ENCODE data around the gene GYPC.

The GYPC gene

DNA sequence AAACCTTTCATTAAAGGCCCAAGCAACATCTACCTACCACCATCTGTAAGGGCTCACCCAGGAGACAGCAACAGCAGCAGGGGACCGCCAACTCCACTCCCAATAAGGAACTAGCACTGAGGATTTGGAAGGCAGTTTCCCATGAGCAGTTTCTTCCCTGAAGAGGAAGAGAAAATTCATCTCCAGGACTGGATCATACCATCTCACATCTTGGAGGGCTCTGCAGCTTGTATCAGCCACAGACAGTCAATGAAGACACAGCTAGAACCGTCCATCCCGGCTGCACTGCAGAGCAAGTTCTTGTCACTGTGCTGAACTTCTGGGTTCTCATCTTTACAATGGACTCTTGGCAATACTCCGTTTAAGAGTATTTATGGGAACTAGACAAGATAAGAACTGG lies 2.8 kb upstream of the GYPC start:
- H3K36me3 ChIP-seq (ENCODE audit: insufficient read depth, low read length), result no peaks in the 10 kb centered on the region
- H3K9ac ChIP-seq (ENCODE audit: low read depth, low read length, poor library complexity, severe bottlenecking), result no peak overlapping the region
- H3K9me3 ChIP-seq (ENCODE audit: insufficient read depth, low read depth, low read length), result no peaks in the 10 kb centered on the region
- H3K4me2 ChIP-seq (ENCODE audit: low read depth, low read length, poor library complexity, severe bottlenecking), result no peak overlapping the region
- peaks cover 23% of the 10 kb centered on the region for H3K79me2 ChIP-seq (ENCODE audit: insufficient read depth, low read length)
- H3K4me1 ChIP-seq (ENCODE audit: insufficient read depth, low read length, poor library complexity, severe bottlenecking), result peaks cover 9% of the 10 kb centered on the region
- no peak overlapping the region for H2AFZ ChIP-seq (ENCODE audit: low read length)
- no peaks in the 10 kb centered on the region for H4K20me1 ChIP-seq (ENCODE audit: insufficient read depth, low read length, poor library complexity, severe bottlenecking)
- no peaks in the 10 kb centered on the region for H3K9me2 ChIP-seq (replicated peaks; ENCODE audit: low read depth, low read length)
- no peaks in the 10 kb centered on the region for H3K27me3 ChIP-seq (ENCODE audit: insufficient read depth, low read length, poor library complexity, severe bottlenecking)
- TF ChIP-seq, protein P1, sequence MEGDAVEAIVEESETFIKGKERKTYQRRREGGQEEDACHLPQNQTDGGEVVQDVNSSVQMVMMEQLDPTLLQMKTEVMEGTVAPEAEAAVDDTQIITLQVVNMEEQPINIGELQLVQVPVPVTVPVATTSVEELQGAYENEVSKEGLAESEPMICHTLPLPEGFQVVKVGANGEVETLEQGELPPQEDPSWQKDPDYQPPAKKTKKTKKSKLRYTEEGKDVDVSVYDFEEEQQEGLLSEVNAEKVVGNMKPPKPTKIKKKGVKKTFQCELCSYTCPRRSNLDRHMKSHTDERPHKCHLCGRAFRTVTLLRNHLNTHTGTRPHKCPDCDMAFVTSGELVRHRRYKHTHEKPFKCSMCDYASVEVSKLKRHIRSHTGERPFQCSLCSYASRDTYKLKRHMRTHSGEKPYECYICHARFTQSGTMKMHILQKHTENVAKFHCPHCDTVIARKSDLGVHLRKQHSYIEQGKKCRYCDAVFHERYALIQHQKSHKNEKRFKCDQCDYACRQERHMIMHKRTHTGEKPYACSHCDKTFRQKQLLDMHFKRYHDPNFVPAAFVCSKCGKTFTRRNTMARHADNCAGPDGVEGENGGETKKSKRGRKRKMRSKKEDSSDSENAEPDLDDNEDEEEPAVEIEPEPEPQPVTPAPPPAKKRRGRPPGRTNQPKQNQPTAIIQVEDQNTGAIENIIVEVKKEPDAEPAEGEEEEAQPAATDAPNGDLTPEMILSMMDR (conservative IDR thresholded peaks at IDR 0.05; ENCODE audit: low read length), result no peak
- TF ChIP-seq EZH2phosphoT487 (IDR thresholded peaks at IDR 0.05; ENCODE audit: borderline replicate concordance), result no peak
- H3F3A ChIP-seq (ENCODE audit: low read depth), result peaks cover 1% of the 10 kb centered on the region; the same call in 1 of the 2 replicates
- no peak overlapping the region for H3K4me3 ChIP-seq (ENCODE audit: low read length, poor library complexity, severe bottlenecking)

GRCh38 chr2:126653761-126654160 lies 2.2 kb upstream of the GYPC start:
- peaks cover 11% of the 10 kb centered on the region for H3K4me1 ChIP-seq (ENCODE audit: insufficient read depth, low read length, poor library complexity, severe bottlenecking)

GRCh38 chr2:126655051-126655450 lies 907 bp upstream of the GYPC start:
- H3K4me3 ChIP-seq (ENCODE audit: low read length, poor library complexity, severe bottlenecking), result peak overlapping the region; percentile 88
- H3K79me2 ChIP-seq (ENCODE audit: insufficient read depth, low read length), result peaks cover 42% of the 10 kb centered on the region
- H2AFZ ChIP-seq (ENCODE audit: low read length), result peak overlapping the region; percentile 48; the same call in 1 of the 2 replicates
- H3K27me3 ChIP-seq (ENCODE audit: insufficient read depth, low read length, poor library complexity, severe bottlenecking), result no peaks in the 10 kb centered on the region
- TF ChIP-seq EZH2phosphoT487 (IDR thresholded peaks at IDR 0.05; ENCODE audit: borderline replicate concordance), result no peak
- TF ChIP-seq, protein P1 (conservative IDR thresholded peaks at IDR 0.05; ENCODE audit: low read length), result no peak
- peak overlapping the region; percentile 96 for H3K9ac ChIP-seq (ENCODE audit: low read depth, low read length, poor library complexity, severe bottlenecking)
- peaks cover 8% of the 10 kb centered on the region; the same call in 1 of the 2 replicates for H3F3A ChIP-seq (ENCODE audit: low read depth)
- peak overlapping the region; percentile 89 for H3K4me2 ChIP-seq (ENCODE audit: low read depth, low read length, poor library complexity, severe bottlenecking)
- peaks cover 24% of the 10 kb centered on the region for H3K4me1 ChIP-seq (ENCODE audit: insufficient read depth, low read length, poor library complexity, severe bottlenecking)
- peaks cover 8% of the 10 kb centered on the region for H4K20me1 ChIP-seq (ENCODE audit: insufficient read depth, low read length, poor library complexity, severe bottlenecking)
- H3K9me3 ChIP-seq (ENCODE audit: insufficient read depth, low read depth, low read length), result no peaks in the 10 kb centered on the region
- H3K9me2 ChIP-seq (replicated peaks; ENCODE audit: low read depth, low read length), result no peaks in the 10 kb centered on the region
- no peaks in the 10 kb centered on the region for H3K36me3 ChIP-seq (ENCODE audit: insufficient read depth, low read length)

More at GRCh38 chr2:126653761-126654160, 2.2 kb upstream of the GYPC start:
- TF ChIP-seq, protein P1 (conservative IDR thresholded peaks at IDR 0.05; ENCODE audit: low read length), result 0 out of 2 replicates have a peak, but pooled peaks have one; percentile 13
- TF ChIP-seq EZH2phosphoT487 (IDR thresholded peaks at IDR 0.05; ENCODE audit: borderline replicate concordance), result no peak
- Histone ChIP-seq H3K36me3 (ENCODE audit: insufficient read depth, low read length) (no peaks in the 10 kb centered on the region), H3K4me3 (ENCODE audit: low read length, poor library complexity, severe bottlenecking) (no peak overlapping the region), H3K9me2 (replicated peaks; ENCODE audit: low read depth, low read length) (no peaks in the 10 kb centered on the region), H3K9me3 (ENCODE audit: insufficient read depth, low read depth, low read length) (no peaks in the 10 kb centered on the region), H3K79me2 (ENCODE audit: insufficient read depth, low read length) (peaks cover 29% of the 10 kb centered on the region), H3F3A (ENCODE audit: low read depth) (peaks cover 6% of the 10 kb centered on the region; the same call in 1 of the 2 replicates), H2AFZ (ENCODE audit: low read length) (no peak overlapping the region), H3K9ac (ENCODE audit: low read depth, low read length, poor library complexity, severe bottlenecking) (no peak overlapping the region), H3K27me3 (ENCODE audit: insufficient read depth, low read length, poor library complexity, severe bottlenecking) (no peaks in the 10 kb centered on the region), H4K20me1 (ENCODE audit: insufficient read depth, low read length, poor library complexity, severe bottlenecking) (no peaks in the 10 kb centered on the region), H3K4me2 (ENCODE audit: low read depth, low read length, poor library complexity, severe bottlenecking) (no peak overlapping the region)
